PC-9 (cell line): ENCODE measurements around the gene CAPZA1. TPM values are rescaled to one million over a fixed set of nuclear protein-coding genes. Genes with fewer than 3 reads are reported as not detected.

Experiments
- BruUV-seq: library from RNA; stranded (reverse); fragments of 400-500 nt; replicated peaks from 2 replicates; lab custom pipeline; 2021; lab: Mats Ljungman, UMichigan
- CTCF ChIA-PET: fragments of 300-600 bp; sonication (Branson Sonifier 250); formaldehyde crosslinking; loops from one replicate; lab custom pipeline; 2022; ENCODE audit warnings: antibody characterized with exemption; lab: Charles Lee
- POLR2A ChIA-PET: fragments of 300-600 bp; sonication (Branson Sonifier 250); formaldehyde crosslinking; loops from one replicate; lab custom pipeline; 2022; ENCODE audit warnings: antibody characterized with exemption; ENCODE audit not compliant: unreplicated experiment; lab: Charles Lee
- DNase-seq, 2 experiments: peaks; one replicate each; pipeline versions ENCODE4 v3.0.0 to v3.0.0-alpha.2; 2015 to 2022; ENCODE audit warnings: mixed read lengths in 1 of 2
- H2AFZ ChIP-seq: fragments of 200-600 bp; sonication (generic); 2 replicates; pipeline ENCODE4 v1.8.1; 2017; ENCODE audit warnings: antibody characterized with exemption
- H3F3A ChIP-seq: fragments of 200-600 bp; sonication (generic); 2 replicates; pipeline ENCODE4 v1.8.1; 2017; ENCODE audit warnings: antibody characterized with exemption, mild to moderate bottlenecking, low read depth; ENCODE audit not compliant: insufficient read depth
- H3K27ac ChIP-seq: fragments of 200-600 bp; sonication (generic); 2 replicates; pipeline ENCODE4 v1.6.1; 2016; ENCODE audit warnings: mixed run types
- H3K27me3 ChIP-seq: fragments of 200-600 bp; sonication (generic); 2 replicates; pipeline ENCODE4 v1.6.1; 2016; ENCODE audit warnings: low read depth, mixed run types; ENCODE audit not compliant: insufficient read depth
- H3K36me3 ChIP-seq: fragments of 200-600 bp; sonication (generic); 2 replicates; pipeline ENCODE4 v1.6.1; 2016; ENCODE audit warnings: low read depth, mixed run types
- H3K4me1 ChIP-seq: fragments of 200-600 bp; sonication (generic); replicated peaks from 2 replicates; pipeline ENCODE4 v1.6.1; 2016; ENCODE audit warnings: mixed run types; ENCODE audit not compliant: insufficient read depth
- H3K4me2 ChIP-seq: fragments of 200-600 bp; sonication (generic); 2 replicates; pipeline ENCODE4 v1.6.1; 2017; ENCODE audit warnings: mixed run types
- H3K4me3 ChIP-seq: fragments of 200-600 bp; sonication (generic); 2 replicates; pipeline ENCODE4 v1.6.1; 2016; ENCODE audit warnings: mixed run types
- H3K79me2 ChIP-seq: fragments of 200-600 bp; sonication (generic); 2 replicates; pipeline ENCODE4 v1.6.1; 2017; ENCODE audit warnings: low read depth, mixed run types
- H3K9me2 ChIP-seq: fragments of 200-600 bp; sonication (generic); 2 replicates; pipeline ENCODE4 v1.8.1; 2017; ENCODE audit warnings: mild to moderate bottlenecking; ENCODE audit not compliant: insufficient read depth
- H3K9me3 ChIP-seq: fragments of 200-600 bp; sonication (generic); 2 replicates; pipeline ENCODE4 v1.8.1; 2016; ENCODE audit warnings: low read depth; ENCODE audit not compliant: insufficient read depth
- H4K20me1 ChIP-seq: fragments of 200-600 bp; sonication (generic); 2 replicates; pipeline ENCODE4 v1.8.1; 2017; ENCODE audit not compliant: insufficient read depth
- CTCF ChIP-seq: fragments of 200-600 bp; sonication (generic); conservative IDR thresholded peaks from 2 replicates; pipeline ENCODE4 v1.6.1; 2017; ENCODE audit warnings: mixed run types, antibody characterized with exemption, mild to moderate bottlenecking, moderate library complexity
- EZH2 ChIP-seq: fragments of 200-600 bp; sonication (generic); IDR thresholded peaks from 2 replicates; pipeline ENCODE4 v1.8.0; 2017; ENCODE audit warnings: antibody characterized with exemption, low read depth
- intact Hi-C: fragments of 100-400 bp; cut with micrococcal nuclease; formaldehyde crosslinking; loops from one replicate; pipeline ENCODE4 v1.10.0; 2022; ENCODE audit not compliant: unreplicated experiment
- total RNA-seq: library from RNA; stranded (reverse); gene quantifications from 2 replicates; pipeline ENCODE4 v1.2.3, GENCODE V29; 2021

CAPZA1 gene
- total RNA-seq, 1 experiment from 2014 or later = 145 TPM

DNA sequence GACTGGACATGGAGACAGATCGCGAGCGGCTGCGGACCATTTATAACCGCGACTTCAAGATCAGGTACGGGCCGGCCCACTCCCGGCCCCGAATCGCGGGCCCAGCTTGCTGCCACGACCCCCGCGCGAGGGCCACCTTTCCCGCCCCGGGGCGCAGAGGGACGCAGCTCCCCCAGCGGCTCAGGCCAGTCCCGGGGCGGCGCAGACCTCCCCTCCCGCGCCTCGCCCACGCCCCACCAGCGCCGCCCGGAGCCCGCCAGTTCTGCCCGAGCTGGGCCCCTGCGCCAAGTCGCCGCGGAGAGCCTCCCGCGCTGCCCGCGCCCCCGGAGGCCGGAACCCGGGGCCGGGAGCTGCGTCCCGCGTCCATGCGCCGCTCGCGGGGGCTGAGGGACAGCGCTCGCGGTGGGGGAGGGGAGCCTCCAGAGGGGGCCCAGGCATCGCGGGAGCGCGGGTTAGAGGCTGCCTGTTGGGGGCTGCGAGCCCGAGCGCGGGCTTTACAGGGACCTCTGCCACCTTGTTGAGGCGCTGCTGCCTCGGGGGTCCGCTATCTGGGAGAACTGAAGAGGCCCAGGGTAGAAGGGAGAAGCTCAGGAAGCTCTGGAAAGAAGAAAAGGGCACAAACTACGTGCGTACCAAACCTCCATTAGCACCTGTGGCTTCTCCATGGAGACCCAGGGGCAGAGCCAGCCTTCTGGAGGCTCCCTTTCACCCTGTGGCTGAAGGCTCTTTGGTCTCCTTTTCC lies 55.5 kb downstream of the CAPZA1 start:
- no peaks in the 10 kb centered on the region for H3K9me2 ChIP-seq
- POLR2A ChIA-PET = interaction anchor here (0.5 to 0.9 kb wide), 6 partner anchors 25 to 193 kb away, joined by 3 to 11 read pairs (median 4); no protein-coding TSS in a partner anchor
- H3K9me3 ChIP-seq = no peaks in the 10 kb centered on the region
- peaks cover 28% of the 10 kb centered on the region for H3F3A ChIP-seq
- no peaks in the 10 kb centered on the region for H3K27me3 ChIP-seq
- H3K4me2 ChIP-seq = peak overlapping the region; percentile 79
- peak overlapping the region; percentile 82 for H2AFZ ChIP-seq
- H3K27ac ChIP-seq = peak overlapping the region; percentile 48
- peaks cover 21% of the 10 kb centered on the region for H3K4me1 ChIP-seq
- peaks cover 16% of the 10 kb centered on the region; the same call in 1 of the 2 replicates for H3K36me3 ChIP-seq
- BruUV-seq = no TSS peak
- TF ChIP-seq CTCF (0 out of 2 replicates have a peak, but pooled peaks have one; percentile 2), EZH2 (no peak)
- H3K79me2 ChIP-seq = peaks cover 45% of the 10 kb centered on the region
- intact Hi-C loops = loop anchor here (1.0 kb wide), 1 partner anchor 30 kb away; no protein-coding TSS in a partner anchor
- CTCF ChIA-PET = interaction anchor here (0.6 to 0.9 kb wide), 3 partner anchors 30 to 40 kb away, joined by 3 to 4 read pairs (median 3); no protein-coding TSS in a partner anchor
- DNase-seq = no peak
- H3K4me3 ChIP-seq = peak overlapping the region; percentile 82
- no peaks in the 10 kb centered on the region for H4K20me1 ChIP-seq

GRCh38 chr1:112675728-112676381 lies 56.2 kb downstream of the CAPZA1 start:
- Histone ChIP-seq H3K36me3 (peaks cover 10% of the 10 kb centered on the region; the same call in 1 of the 2 replicates), H3K4me1 (peaks cover 21% of the 10 kb centered on the region), H2AFZ (peak overlapping the region; percentile 82), H3F3A (peaks cover 28% of the 10 kb centered on the region), H3K4me3 (peak overlapping the region; percentile 82), H4K20me1 (no peaks in the 10 kb centered on the region), H3K79me2 (peaks cover 45% of the 10 kb centered on the region), H3K27me3 (no peaks in the 10 kb centered on the region), H3K9me3 (no peaks in the 10 kb centered on the region), H3K4me2 (peak overlapping the region; percentile 79), H3K27ac (no peak overlapping the region), H3K9me2 (no peaks in the 10 kb centered on the region)
- TF ChIP-seq CTCF (no peak), EZH2 (no peak)
- ChIA-PET POLR2A (interaction anchor here (0.6 kb wide), 1 partner anchor 11 kb away, joined by 8 read pairs; no protein-coding TSS in a partner anchor), CTCF (interaction anchor here (0.6 kb wide), 1 partner anchor 40 kb away, joined by 4 read pairs; no protein-coding TSS in a partner anchor)
- intact Hi-C loops = no loop called here
- TSS peak; percentile 17 for BruUV-seq
- no peak for DNase-seq

GRCh38 chr1:112676543-112676942 lies 56.9 kb downstream of the CAPZA1 start:
- no peaks in the 10 kb centered on the region for H4K20me1 ChIP-seq
- H3K4me2 ChIP-seq = peak overlapping the region; percentile 79; the same call in 1 of the 2 replicates
- no peak overlapping the region for H2AFZ ChIP-seq
- no TSS peak for BruUV-seq
- H3K9me3 ChIP-seq = no peaks in the 10 kb centered on the region
- ChIA-PET POLR2A (no interaction called here), CTCF (no interaction called here)
- no peak overlapping the region for H3K27ac ChIP-seq
- H3K36me3 ChIP-seq = peaks cover 6% of the 10 kb centered on the region; the same call in 1 of the 2 replicates
- no peak for TF ChIP-seq CTCF
- TF ChIP-seq EZH2 = no peak
- no peak overlapping the region for H3K4me3 ChIP-seq
- H3K9me2 ChIP-seq = no peaks in the 10 kb centered on the region
- intact Hi-C loops = no loop called here
- no peaks in the 10 kb centered on the region for H3K27me3 ChIP-seq
- H3F3A ChIP-seq = peaks cover 26% of the 10 kb centered on the region
- peaks cover 47% of the 10 kb centered on the region for H3K79me2 ChIP-seq
- H3K4me1 ChIP-seq = peaks cover 21% of the 10 kb centered on the region
- DNase-seq = no peak
